ENCODE data around the gene CUL2. TPM values are rescaled to one million over a fixed set of nuclear protein-coding genes. Genes with fewer than 3 reads are reported as not detected.
"Not testable (repeated sequence)": the region's sequence is repeated elsewhere in the genome, so short reads cannot be mapped to it uniquely, and the experiment has no call there.

CUL2 gene
- total RNA-seq, 4 donors from 2014 or later, result 12.0 to 23.8 (median 13.3) TPM

DNA sequence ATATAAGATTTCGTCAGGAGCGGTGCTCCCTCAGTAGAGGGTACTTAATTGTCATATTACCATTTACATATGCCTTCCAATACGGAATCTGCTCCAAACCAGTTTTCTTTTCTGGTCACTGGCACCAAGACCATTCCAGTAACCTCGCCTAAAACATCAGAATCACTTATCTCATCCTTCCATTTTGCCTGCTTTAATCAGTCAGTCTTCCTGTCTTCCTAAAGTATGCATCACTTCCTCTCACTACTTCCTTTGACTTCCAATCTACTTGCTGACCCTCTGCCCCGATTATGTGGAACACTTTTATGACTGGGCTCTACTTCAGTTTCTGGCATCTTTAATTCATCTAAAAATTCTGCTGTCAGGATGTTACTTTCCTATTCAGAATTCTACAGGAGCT is 33.5 kb downstream of the CUL2 start:
- Histone ChIP-seq H3K27me3 (no peaks in the 10 kb centered on the region), H3K36me3 (peaks cover 0 to 63% (median 5%) of the 10 kb centered on the region in 3 donors), H3K27ac (no peak overlapping the region), H3K9me3 (no peaks in the 10 kb centered on the region), H3K4me3 (no peak overlapping the region), H3K4me1 (no peaks in the 10 kb centered on the region)
- DNase-seq (ENCODE audit: low spot score in 2 of 2), result no peak
- WGBS, 2 donors, result 82% methylated on average over 5 of the region's 5 CpGs
- TF ChIP-seq EP300 (IDR thresholded peaks at IDR 0.05) (no peak), POLR2A (IDR thresholded peaks at IDR 0.05) (no peak)
- TF ChIP-seq, protein P1, sequence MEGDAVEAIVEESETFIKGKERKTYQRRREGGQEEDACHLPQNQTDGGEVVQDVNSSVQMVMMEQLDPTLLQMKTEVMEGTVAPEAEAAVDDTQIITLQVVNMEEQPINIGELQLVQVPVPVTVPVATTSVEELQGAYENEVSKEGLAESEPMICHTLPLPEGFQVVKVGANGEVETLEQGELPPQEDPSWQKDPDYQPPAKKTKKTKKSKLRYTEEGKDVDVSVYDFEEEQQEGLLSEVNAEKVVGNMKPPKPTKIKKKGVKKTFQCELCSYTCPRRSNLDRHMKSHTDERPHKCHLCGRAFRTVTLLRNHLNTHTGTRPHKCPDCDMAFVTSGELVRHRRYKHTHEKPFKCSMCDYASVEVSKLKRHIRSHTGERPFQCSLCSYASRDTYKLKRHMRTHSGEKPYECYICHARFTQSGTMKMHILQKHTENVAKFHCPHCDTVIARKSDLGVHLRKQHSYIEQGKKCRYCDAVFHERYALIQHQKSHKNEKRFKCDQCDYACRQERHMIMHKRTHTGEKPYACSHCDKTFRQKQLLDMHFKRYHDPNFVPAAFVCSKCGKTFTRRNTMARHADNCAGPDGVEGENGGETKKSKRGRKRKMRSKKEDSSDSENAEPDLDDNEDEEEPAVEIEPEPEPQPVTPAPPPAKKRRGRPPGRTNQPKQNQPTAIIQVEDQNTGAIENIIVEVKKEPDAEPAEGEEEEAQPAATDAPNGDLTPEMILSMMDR (IDR thresholded peaks at IDR 0.05), result no peak

DNA sequence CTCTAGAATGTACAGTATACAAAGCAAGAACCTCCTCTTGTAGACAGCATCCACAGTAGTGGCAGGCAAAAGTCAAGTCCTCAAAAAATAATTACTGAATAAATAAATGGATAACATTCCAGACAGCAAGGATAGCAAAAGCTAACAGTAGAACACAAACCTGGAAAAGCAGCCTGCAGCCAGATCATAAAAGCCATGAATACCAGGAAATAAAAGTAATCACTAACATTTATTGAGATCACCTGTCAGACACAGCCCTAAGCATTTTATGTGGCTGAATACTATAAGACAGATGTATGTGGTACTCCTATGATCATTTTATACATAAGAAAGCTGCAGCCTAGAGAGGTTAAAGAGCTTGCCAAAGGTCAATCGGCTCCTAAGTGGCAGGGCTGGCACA is 34.0 kb downstream of the CUL2 start:
- WGBS, 2 donors, result 86 to 97% methylated on average over 1 of the region's 1 CpG

DNA sequence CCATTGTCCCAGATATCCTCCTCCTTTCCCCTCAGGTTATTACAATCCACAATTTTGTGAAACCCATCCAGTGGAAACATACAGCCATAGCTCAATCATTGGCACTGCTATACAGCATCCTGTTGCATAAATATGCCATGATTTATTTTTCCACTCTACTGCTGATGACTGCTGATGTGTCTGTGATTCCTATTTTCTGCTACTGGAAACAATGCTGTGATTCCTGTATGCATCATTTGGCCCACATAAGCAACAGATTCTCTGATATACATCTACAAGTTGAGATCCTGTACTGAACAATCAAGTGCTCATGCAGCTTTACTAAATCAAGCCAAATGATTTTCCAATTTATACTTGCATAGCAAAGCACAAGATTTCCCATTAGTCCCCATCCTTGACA is 39.6 kb downstream of the CUL2 start:
- Histone ChIP-seq H3K9me3 (no peaks in the 10 kb centered on the region), H3K27me3 (no peaks in the 10 kb centered on the region), H3K4me3 (no peak overlapping the region), H3K36me3 (peaks cover 0 to 63% (median 5%) of the 10 kb centered on the region in 3 donors), H3K27ac (no peak overlapping the region), H3K4me1 (no peaks in the 10 kb centered on the region)
- TF ChIP-seq, protein P1 (IDR thresholded peaks at IDR 0.05), result no peak
- TF ChIP-seq POLR2A (IDR thresholded peaks at IDR 0.05), result no peak
- no peak for TF ChIP-seq EP300 (IDR thresholded peaks at IDR 0.05)
- DNase-seq (ENCODE audit: low spot score in 2 of 2), result no peak

More for the DNA sequence above, 34.0 kb downstream of the CUL2 start:
- Histone ChIP-seq H3K4me1 (no peaks in the 10 kb centered on the region), H3K27ac (no peak overlapping the region), H3K36me3 (peaks cover 0 to 61% (median 5%) of the 10 kb centered on the region in 3 donors), H3K4me3 (no peak overlapping the region), H3K27me3 (no peaks in the 10 kb centered on the region), H3K9me3 (no peaks in the 10 kb centered on the region)
- TF ChIP-seq EP300 (IDR thresholded peaks at IDR 0.05) (no peak), POLR2A (IDR thresholded peaks at IDR 0.05) (no peak)
- TF ChIP-seq, protein P1 (IDR thresholded peaks at IDR 0.05), result no peak
- DNase-seq (ENCODE audit: low spot score in 2 of 2), result no peak

DNA sequence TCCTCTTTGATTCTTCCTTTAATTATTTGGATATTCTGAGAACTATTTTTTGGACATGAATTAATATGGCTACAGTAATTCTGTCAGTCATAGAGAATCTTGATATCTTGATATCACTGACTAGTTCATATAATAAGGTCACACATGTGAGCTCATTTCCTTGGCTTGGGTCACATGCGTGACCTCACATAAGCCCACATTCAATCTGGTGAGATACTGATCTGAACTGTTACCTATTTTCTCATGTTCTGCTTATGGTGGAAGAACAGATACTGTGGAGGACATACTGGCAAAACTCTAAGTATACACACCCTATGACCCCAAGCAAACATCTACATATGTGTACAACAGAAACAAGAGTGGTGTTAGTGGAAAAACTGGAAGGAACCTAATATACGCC is 44.1 kb downstream of the CUL2 start:
- Histone ChIP-seq H3K4me1 (no peaks in the 10 kb centered on the region), H3K27me3 (no peaks in the 10 kb centered on the region), H3K36me3 (peaks cover 0 to 69% (median 0%) of the 10 kb centered on the region in 3 donors), H3K4me3 (no peak overlapping the region), H3K27ac (no peak overlapping the region), H3K9me3 (no peaks in the 10 kb centered on the region)
- no peak for DNase-seq (ENCODE audit: low spot score in 2 of 2)
- TF ChIP-seq, protein P1 (IDR thresholded peaks at IDR 0.05), result no peak
- no peak for TF ChIP-seq EP300 (IDR thresholded peaks at IDR 0.05)
- TF ChIP-seq POLR2A (IDR thresholded peaks at IDR 0.05), result no peak
- 66 to 74% methylated on average over 2 of the region's 2 CpGs for WGBS, 2 donors

DNA sequence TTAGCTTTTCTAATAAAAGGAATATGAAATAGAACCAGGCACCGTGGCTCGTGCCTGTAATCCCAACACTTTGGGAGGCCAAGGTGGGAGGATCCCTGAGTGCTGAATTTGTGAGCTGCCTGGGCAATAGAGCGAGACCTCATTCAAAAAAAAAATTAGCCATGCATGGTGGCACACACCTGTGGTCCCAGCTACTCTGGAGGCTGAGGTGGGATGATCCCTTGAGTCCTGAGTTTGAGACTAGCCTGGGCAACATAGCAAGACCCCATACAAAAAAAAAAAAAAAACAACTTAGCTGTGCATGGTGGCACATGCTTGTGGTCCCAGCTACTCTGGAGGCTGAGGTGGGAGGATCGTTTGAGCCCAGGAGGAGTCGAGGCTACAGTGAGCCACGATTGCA is 44.9 kb downstream of the CUL2 start:
- not testable (repeated sequence) for DNase-seq (ENCODE audit: low spot score in 2 of 2); H3K27ac ChIP-seq; H3K4me1 ChIP-seq; H3K9me3 ChIP-seq; H3K4me3 ChIP-seq; H3K27me3 ChIP-seq
- H3K36me3 ChIP-seq, result peaks cover 0 to 68% (median 0%) of the 10 kb centered on the region in 3 donors
- WGBS, 2 donors, result 87 to 93% methylated on average over 6 of the region's 6 CpGs

DNA sequence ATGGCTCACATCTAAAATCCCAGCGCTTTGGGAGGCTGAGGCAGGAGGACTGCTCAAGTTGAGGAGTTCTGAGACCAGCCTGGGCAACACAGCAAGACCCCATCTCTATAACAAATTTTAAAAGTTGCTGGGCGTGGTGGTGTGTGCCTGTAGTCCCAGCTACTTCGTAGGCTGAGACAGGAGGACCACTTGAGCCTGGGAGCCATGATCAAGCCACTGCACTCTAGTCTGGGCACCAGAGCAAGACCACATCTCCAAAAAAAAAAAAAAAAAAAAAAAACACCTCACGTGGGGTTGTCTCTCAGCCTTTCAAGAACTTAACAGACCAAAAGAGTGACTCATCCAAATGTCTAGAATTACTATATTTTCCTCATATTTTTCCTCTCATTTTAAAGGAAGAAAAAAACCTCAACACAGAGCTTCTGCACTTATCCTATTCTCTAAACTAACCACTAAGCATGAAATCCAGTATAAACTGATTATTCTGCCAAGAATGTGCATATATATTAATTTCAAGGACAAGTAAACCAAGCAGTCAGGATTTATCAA is 46.3 kb downstream of the CUL2 start:
- H3K27me3 ChIP-seq, result no peaks in the 10 kb centered on the region
- no peak for DNase-seq (ENCODE audit: low spot score in 2 of 2)
- TF ChIP-seq, protein P1 (IDR thresholded peaks at IDR 0.05), result no peak
- TF ChIP-seq POLR2A (IDR thresholded peaks at IDR 0.05) (no peak), EP300 (IDR thresholded peaks at IDR 0.05) (no peak)
- H3K4me1 ChIP-seq, result no peaks in the 10 kb centered on the region
- no peaks in the 10 kb centered on the region for H3K9me3 ChIP-seq
- no peak overlapping the region for H3K4me3 ChIP-seq
- WGBS, 2 donors, result 87 to 93% methylated on average over 4 of the region's 4 CpGs
- H3K36me3 ChIP-seq, result peaks cover 0 to 66% (median 0%) of the 10 kb centered on the region in 3 donors
- H3K27ac ChIP-seq, result no peak overlapping the region
